Spleen (tissue), 7 donors: Measurements from ENCODE around the gene TSHZ2.

Experiments
- CTCF ChIP-seq, 11 experiments: fragments of 200-600 bp in 7 of 11; fragments of 450-650 bp in 4 of 11; sonication (generic) in 4 of 11; IDR thresholded peaks in 8 of 11; conservative IDR thresholded peaks in 3 of 11; 1 replicate in 7 of 11; 2 replicates in 4 of 11; pipeline versions ENCODE4 v1.4.0 to v1.8.0; 2016 to 2021; ENCODE audit warnings: antibody characterized with exemption in 11 of 11, inconsistent platforms in 4 of 11, mild to moderate bottlenecking in 1 of 11
- POLR2A ChIP-seq, 3 donors: fragments of 450-650 bp; IDR thresholded peaks; one replicate each; pipeline ENCODE4 v1.5.1; 2017; ENCODE audit warnings: antibody characterized with exemption in 3 of 3, mild to moderate bottlenecking in 1 of 3
- POLR2AphosphoS5 ChIP-seq, 3 donors: sonication (generic); formaldehyde crosslinking; IDR thresholded peaks; one replicate each; pipeline ENCODE4 v1.5.1; 2017; ENCODE audit warnings: antibody characterized with exemption in 3 of 3
- donor health status: DM: no; HTN: no; CAD: no; lungs with moderate emphysema.
- donor health status: DM: no; HTN: no; CAD: no.
- donor health status: DM: no; HTN: no; CAD: no.

- TF ChIP-seq CTCF (IDR thresholded peaks at IDR 0.05 in 8 of 11, conservative IDR thresholded peaks at IDR 0.05 in 3 of 11), result no peak
- TF ChIP-seq POLR2A (IDR thresholded peaks at IDR 0.05), result no peak
- TF ChIP-seq POLR2AphosphoS5 (IDR thresholded peaks at IDR 0.05), result no peak
These were observed 541.5 kb downstream of the TSHZ2 start for GRCh38 chr20:53513489-53514298.
